GM12878 (cell line): Measurements from ENCODE around the gene CDKN3. TPM values are rescaled to one million over a fixed set of nuclear protein-coding genes. Genes with fewer than 3 reads are reported as not detected.
A peak's percentile ranks its signal among the peaks of the same experiment; 100 is the strongest.

Source experiments
- BCLAF1 ChIP-seq: fragments of 450-650 bp; IDR thresholded peaks from 2 replicates; pipeline ENCODE4 v1.6.1; 2017; ENCODE audit warnings: antibody characterized with exemption, mild to moderate bottlenecking, moderate library complexity
- CEBPZ ChIP-seq: fragments of 150-350 bp; IDR thresholded peaks from 2 replicates; pipeline ENCODE4 v1.6.1; 2016; ENCODE audit warnings: low read depth, low read length
- CHD2 ChIP-seq: IDR thresholded peaks from 2 replicates; pipeline ENCODE4 v1.6.1; 2011; ENCODE audit warnings: low read depth, low read length, improper control_type of control experiment, borderline replicate concordance
- EP300 ChIP-seq, 2 experiments: fragments of 150-350 bp in 1 of 2; IDR thresholded peaks; 2 replicates each; pipeline ENCODE4 v1.6.1; 2011 to 2012; ENCODE audit warnings: low read depth in 2 of 2, low read length in 2 of 2, borderline replicate concordance in 1 of 2, improper control_type of control experiment in 1 of 2, inconsistent platforms in 1 of 2; ENCODE audit not compliant: control insufficient read depth in 1 of 2
- ESRRA ChIP-seq: IDR thresholded peaks from 2 replicates; pipeline ENCODE4 v1.6.1; 2012; ENCODE audit warnings: mild to moderate bottlenecking, low read length, improper control_type of control experiment
- HCFC1 ChIP-seq: fragments of 150-350 bp; IDR thresholded peaks from 2 replicates; pipeline ENCODE4 v1.6.1; 2014; ENCODE audit warnings: low read length
- HDAC2 ChIP-seq: fragments of 200-600 bp; sonication (generic); IDR thresholded peaks from 2 replicates; pipeline ENCODE4 v1.6.1; 2017
- IRF4 ChIP-seq: IDR thresholded peaks from 2 replicates; pipeline ENCODE4 v1.6.1; 2011; ENCODE audit warnings: low read depth, low read length
- PAX8 ChIP-seq: fragments of 450-650 bp; IDR thresholded peaks from 2 replicates; pipeline ENCODE4 v1.6.1; 2017; ENCODE audit warnings: mild to moderate bottlenecking, moderate library complexity
- PRDM15 ChIP-seq: fragments of 450-650 bp; formaldehyde crosslinking; IDR thresholded peaks from 2 replicates; pipeline ENCODE4 v1.4.0; 2020; ENCODE audit warnings: mild to moderate bottlenecking, moderate library complexity
- RELB ChIP-seq: fragments of 450-650 bp; IDR thresholded peaks from 2 replicates; pipeline ENCODE4 v1.6.1; 2017; ENCODE audit warnings: low read depth, mild to moderate bottlenecking, moderate library complexity
- SIN3A ChIP-seq: IDR thresholded peaks from 2 replicates; pipeline ENCODE4 v1.6.1; 2012; ENCODE audit warnings: low read depth, low read length, improper control_type of control experiment
- SMC3 ChIP-seq: IDR thresholded peaks from 2 replicates; pipeline ENCODE4 v1.6.1; 2011; ENCODE audit warnings: low read length, improper control_type of control experiment, borderline replicate concordance
- STAT1 ChIP-seq: fragments of 450-650 bp; conservative IDR thresholded peaks from 2 replicates; pipeline ENCODE4 v1.6.1; 2014; ENCODE audit warnings: antibody characterized with exemption, mild to moderate bottlenecking
- WRNIP1 ChIP-seq: IDR thresholded peaks from 2 replicates; pipeline ENCODE4 v1.6.1; 2011; ENCODE audit warnings: low read depth, low read length, improper control_type of control experiment, borderline replicate concordance
- ZNF622 ChIP-seq: fragments of 450-650 bp; IDR thresholded peaks from 2 replicates; pipeline ENCODE4 v1.6.1; 2017; ENCODE audit warnings: mild to moderate bottlenecking, inconsistent platforms
- polyA plus RNA-seq, 11 experiments: library from polyadenylated mRNA; depleted of rRNA in 4 of 11; unstranded in 6 of 11; stranded (reverse) in 5 of 11; fragments of >200 nt; fragmentation: Nextera tagmentation in 4 of 11; fragmentation: Illumina TruSeq in 1 of 11; extraction: Ambion mirVana in 4 of 11; extraction: Trizol in 1 of 11; gene quantifications; 1 replicate in 1 of 11; 2 replicates in 10 of 11; pipeline versions ENCODE4 v1.2.1 to v1.2.3, GENCODE V29; 2011 to 2016; ENCODE audit warnings: inconsistent platforms in 2 of 11, missing spikeins in 2 of 11, low read depth in 1 of 11
- total RNA-seq, 4 experiments: library from RNA; depleted of rRNA in 3 of 4; stranded (reverse); fragments of >200 nt in 3 of 4; fragmentation: Illumina TruSeq in 1 of 4; extraction: Trizol in 1 of 4; gene quantifications; 2 replicates each; pipeline versions ENCODE4 v1.2.1 to v1.2.3, GENCODE V29; 2013 to 2021

Gene CDKN3
- total and polyA plus RNA-seq, 10 of the 15 experiments (the other 5 are each of a cell fraction or from before 2014, with no cell fraction given) = 54.9 to 197 (median 111) TPM

- no peak for TF ChIP-seq PRDM15 (CRISPR knock-in tag)
- TF ChIP-seq WRNIP1 = no peak
- TF ChIP-seq IRF4 = no peak
- TF ChIP-seq SIN3A = peak; percentile 66; the same call in 1 of the 2 replicates
- no peak for TF ChIP-seq SMC3
- no peak for TF ChIP-seq PAX8
- TF ChIP-seq CEBPZ = no peak; the same call in 1 of the 2 replicates
- TF ChIP-seq ESRRA = no peak
- TF ChIP-seq EP300 (IDR thresholded peaks at IDR 0.05; ENCODE audit: borderline replicate concordance in 1 of 2, control insufficient read depth in 1 of 2, low read depth in 2 of 2, low read length in 2 of 2) = no peak
- no peak for TF ChIP-seq STAT1
- TF ChIP-seq HDAC2 = no peak
- peak; percentile 40; the same call in 1 of the 2 replicates for TF ChIP-seq RELB
- TF ChIP-seq ZNF622 = no peak
- TF ChIP-seq BCLAF1 = no peak
- no peak; the same call in 1 of the 2 replicates for TF ChIP-seq HCFC1
- peak; percentile 93 for TF ChIP-seq CHD2
Observed at GRCh38 chr14:54396493-54397335, at the start of gene CDKN3 (continued).
